ENCODE results near the gene HK1.
A peak's percentile ranks its signal among the peaks of the same experiment; 100 is the strongest.

The HK1 gene

GRCh38 chr10:69334302-69335062 is 56.2 kb downstream of the HK1 start:
- peak overlapping the region; percentile 60 for H3K4me3 ChIP-seq
- DNase-seq (ENCODE audit: low spot score): no peak
- H3K27ac ChIP-seq: peak overlapping the region; percentile 86 to 96
- TF ChIP-seq CTCF (IDR thresholded peaks at IDR 0.05): no peak

- no peak for TF ChIP-seq CTCF (IDR thresholded peaks at IDR 0.05)
- peak overlapping the region; percentile 60 for H3K4me3 ChIP-seq
- H3K27ac ChIP-seq: peak overlapping the region; percentile 86 to 96
- DNase-seq (ENCODE audit: low spot score): no peak
These were observed 56.8 kb downstream of the HK1 start for GRCh38 chr10:69335063-69335587.

GRCh38 chr10:69335613-69336012 is 57.3 kb downstream of the HK1 start:
- DNase-seq (ENCODE audit: low spot score): no peak

GRCh38 chr10:69336952-69337295 is 58.6 kb downstream of the HK1 start:
- DNase-seq (ENCODE audit: low spot score): no peak
- Histone ChIP-seq H3K27ac (peak overlapping the region; percentile 79 to 92), H3K4me3 (peak overlapping the region; percentile 50)
- TF ChIP-seq CTCF (IDR thresholded peaks at IDR 0.05): no peak

More at GRCh38 chr10:69335613-69336012, 57.3 kb downstream of the HK1 start:
- peak overlapping the region; percentile 86 to 96 for H3K27ac ChIP-seq
- no peak for TF ChIP-seq CTCF (IDR thresholded peaks at IDR 0.05)
- H3K4me3 ChIP-seq: peak overlapping the region; percentile 60

GRCh38 chr10:69337296-69338132 is 59.2 kb downstream of the HK1 start:
- Histone ChIP-seq H3K4me3 (peak overlapping the region; percentile 50), H3K27ac (peak overlapping the region; percentile 79 to 92)
- peak; percentile 89 for DNase-seq (ENCODE audit: low spot score)

GRCh38 chr10:69338133-69338456 is 59.8 kb downstream of the HK1 start:
- DNase-seq (ENCODE audit: low spot score): no peak
- H3K27ac ChIP-seq: peak overlapping the region; percentile 79 to 92
- peak overlapping the region; percentile 50 for H3K4me3 ChIP-seq
- no peak for TF ChIP-seq CTCF (IDR thresholded peaks at IDR 0.05)

More at GRCh38 chr10:69337296-69338132, 59.2 kb downstream of the HK1 start:
- TF ChIP-seq CTCF (IDR thresholded peaks at IDR 0.05): no peak

Data from coronary artery (tissue), 2 donors.